ENCODE data around the gene LSM4.

- TF ChIP-seq CTCF (IDR thresholded peaks at IDR 0.05 in 8 of 11, conservative IDR thresholded peaks at IDR 0.05 in 3 of 11), result no peak
- no peak for TF ChIP-seq POLR2A (IDR thresholded peaks at IDR 0.05)
- TF ChIP-seq POLR2AphosphoS5 (IDR thresholded peaks at IDR 0.05), result peak in 1 of 3 donors; percentile 85
These were observed 42.1 kb upstream of the LSM4 start for GRCh38 chr19:18364826-18365528.
